ENCODE measurements around the gene IL17A.

DNA sequence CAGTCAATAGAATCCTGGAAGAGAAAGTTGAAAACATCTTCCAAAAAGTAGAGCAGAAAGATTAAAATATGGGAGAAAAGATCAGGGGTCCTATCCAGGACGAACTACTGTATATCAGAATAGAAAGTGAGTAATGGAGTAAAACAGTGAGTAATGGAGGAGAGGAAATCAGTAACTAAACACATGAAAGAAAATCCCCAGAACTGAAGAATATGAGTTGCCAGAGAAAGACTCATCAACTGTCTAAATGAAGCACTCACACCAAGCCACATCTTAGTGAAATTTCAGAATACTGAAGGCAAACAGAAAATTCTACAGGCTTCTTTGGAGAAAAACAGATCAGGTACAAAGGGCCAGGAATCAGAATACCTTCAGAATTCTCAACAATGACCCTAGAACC lies 14.9 kb downstream of the IL17A start:
- TF ChIP-seq, protein P1, sequence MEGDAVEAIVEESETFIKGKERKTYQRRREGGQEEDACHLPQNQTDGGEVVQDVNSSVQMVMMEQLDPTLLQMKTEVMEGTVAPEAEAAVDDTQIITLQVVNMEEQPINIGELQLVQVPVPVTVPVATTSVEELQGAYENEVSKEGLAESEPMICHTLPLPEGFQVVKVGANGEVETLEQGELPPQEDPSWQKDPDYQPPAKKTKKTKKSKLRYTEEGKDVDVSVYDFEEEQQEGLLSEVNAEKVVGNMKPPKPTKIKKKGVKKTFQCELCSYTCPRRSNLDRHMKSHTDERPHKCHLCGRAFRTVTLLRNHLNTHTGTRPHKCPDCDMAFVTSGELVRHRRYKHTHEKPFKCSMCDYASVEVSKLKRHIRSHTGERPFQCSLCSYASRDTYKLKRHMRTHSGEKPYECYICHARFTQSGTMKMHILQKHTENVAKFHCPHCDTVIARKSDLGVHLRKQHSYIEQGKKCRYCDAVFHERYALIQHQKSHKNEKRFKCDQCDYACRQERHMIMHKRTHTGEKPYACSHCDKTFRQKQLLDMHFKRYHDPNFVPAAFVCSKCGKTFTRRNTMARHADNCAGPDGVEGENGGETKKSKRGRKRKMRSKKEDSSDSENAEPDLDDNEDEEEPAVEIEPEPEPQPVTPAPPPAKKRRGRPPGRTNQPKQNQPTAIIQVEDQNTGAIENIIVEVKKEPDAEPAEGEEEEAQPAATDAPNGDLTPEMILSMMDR (IDR thresholded peaks at IDR 0.05; ENCODE audit: borderline replicate concordance, extremely low read depth, low read length, poor library complexity, severe bottlenecking) = no peak
- no peak for TF ChIP-seq EZH2 (IDR thresholded peaks at IDR 0.05; ENCODE audit: borderline replicate concordance, low read depth, low read length, severe bottlenecking)
